Osteoblast (primary cell): Measurements from ENCODE around the gene FSTL4. TPM values are rescaled to one million over a fixed set of nuclear protein-coding genes. Genes with fewer than 3 reads are reported as not detected.

Experiments used
- DNase-seq: peaks from one replicate; pipeline ENCODE4 v3.0.0; 2011; ENCODE audit warnings: low spot score, mixed read lengths; ENCODE audit not compliant: insufficient read length; ENCODE audit errors: missing footprints
- H2AFZ ChIP-seq: 2 replicates; pipeline ENCODE4 v1.6.0; 2011; ENCODE audit warnings: mild to moderate bottlenecking, low read length
- H3K27ac ChIP-seq: 2 replicates; pipeline ENCODE4 v1.5.1; 2011; ENCODE audit warnings: mild to moderate bottlenecking, low read depth, low read length, moderate library complexity
- H3K27me3 ChIP-seq: 2 replicates; pipeline ENCODE4 v1.6.0; 2012; ENCODE audit warnings: mild to moderate bottlenecking, control low read depth, inconsistent platforms, low read length, moderate library complexity; ENCODE audit not compliant: insufficient read depth
- H3K36me3 ChIP-seq: 2 replicates; pipeline ENCODE4 v1.5.1; 2011; ENCODE audit warnings: mild to moderate bottlenecking, low read length, control low read depth, moderate library complexity; ENCODE audit not compliant: insufficient read depth
- H3K4me1 ChIP-seq: 2 replicates; pipeline ENCODE4 v1.5.1; 2011; ENCODE audit warnings: mild to moderate bottlenecking, low read length, control low read depth, moderate library complexity; ENCODE audit not compliant: insufficient read depth
- H3K4me2 ChIP-seq: 2 replicates; pipeline ENCODE4 v1.6.0; 2011; ENCODE audit warnings: mild to moderate bottlenecking, low read length; ENCODE audit not compliant: insufficient read depth
- H3K4me3 ChIP-seq: fragments of 200-600 bp; sonication (generic); 3 replicates; pipeline ENCODE4 v1.5.1; 2012; ENCODE audit warnings: mild to moderate bottlenecking, low read length, inconsistent platforms; ENCODE audit not compliant: insufficient read depth
- H3K79me2 ChIP-seq: 2 replicates; pipeline ENCODE4 v1.6.0; 2012; ENCODE audit warnings: mild to moderate bottlenecking, low read length, control low read depth, inconsistent platforms; ENCODE audit not compliant: insufficient read depth
- H3K9me3 ChIP-seq: 2 replicates; pipeline ENCODE4 v1.5.1; 2011; ENCODE audit warnings: low read depth, low read length, control low read depth
- H4K20me1 ChIP-seq: 2 replicates; pipeline ENCODE4 v1.6.0; 2012; ENCODE audit warnings: mild to moderate bottlenecking, low read length, control low read depth; ENCODE audit not compliant: insufficient read depth
- total RNA-seq: library from RNA; depleted of rRNA; stranded (reverse); fragments of >200 nt; gene quantifications from 2 replicates; pipeline ENCODE4 v1.2.3, GENCODE V29; 2012
- TF ChIP-seq, protein P1 (sequence below): IDR thresholded peaks from 2 replicates; pipeline ENCODE4 v1.5.1; 2011; ENCODE audit warnings: mild to moderate bottlenecking, low read depth, low read length, moderate library complexity; ENCODE audit errors: extremely low read depth

Gene FSTL4
- total RNA-seq, 1 donor, result not detected

DNA sequence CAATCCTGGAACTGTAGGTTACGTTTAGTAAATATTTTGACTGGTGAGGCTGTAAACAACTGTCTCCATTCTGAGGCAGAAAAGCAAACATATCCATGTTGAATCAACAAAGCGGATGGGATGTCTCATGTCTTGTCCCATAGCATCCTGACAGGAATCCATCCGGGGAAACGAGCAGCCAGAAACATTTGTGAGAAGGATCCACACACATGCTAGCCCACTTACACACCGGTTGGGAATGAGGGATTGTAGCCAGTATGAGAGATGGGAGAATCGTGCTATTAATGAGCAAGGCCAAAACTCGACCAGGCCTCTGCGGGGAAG is 117.5 kb downstream of the FSTL4 start:
- Histone ChIP-seq H3K27me3 (no peaks in the 10 kb centered on the region), H2AFZ (no peak overlapping the region), H3K4me3 (no peak overlapping the region), H3K9me3 (no peaks in the 10 kb centered on the region), H3K4me1 (no peaks in the 10 kb centered on the region), H3K27ac (no peak overlapping the region), H3K4me2 (no peak overlapping the region), H4K20me1 (no peaks in the 10 kb centered on the region), H3K36me3 (no peaks in the 10 kb centered on the region), H3K79me2 (no peaks in the 10 kb centered on the region)
- DNase-seq, result no peak
- TF ChIP-seq, protein P1, sequence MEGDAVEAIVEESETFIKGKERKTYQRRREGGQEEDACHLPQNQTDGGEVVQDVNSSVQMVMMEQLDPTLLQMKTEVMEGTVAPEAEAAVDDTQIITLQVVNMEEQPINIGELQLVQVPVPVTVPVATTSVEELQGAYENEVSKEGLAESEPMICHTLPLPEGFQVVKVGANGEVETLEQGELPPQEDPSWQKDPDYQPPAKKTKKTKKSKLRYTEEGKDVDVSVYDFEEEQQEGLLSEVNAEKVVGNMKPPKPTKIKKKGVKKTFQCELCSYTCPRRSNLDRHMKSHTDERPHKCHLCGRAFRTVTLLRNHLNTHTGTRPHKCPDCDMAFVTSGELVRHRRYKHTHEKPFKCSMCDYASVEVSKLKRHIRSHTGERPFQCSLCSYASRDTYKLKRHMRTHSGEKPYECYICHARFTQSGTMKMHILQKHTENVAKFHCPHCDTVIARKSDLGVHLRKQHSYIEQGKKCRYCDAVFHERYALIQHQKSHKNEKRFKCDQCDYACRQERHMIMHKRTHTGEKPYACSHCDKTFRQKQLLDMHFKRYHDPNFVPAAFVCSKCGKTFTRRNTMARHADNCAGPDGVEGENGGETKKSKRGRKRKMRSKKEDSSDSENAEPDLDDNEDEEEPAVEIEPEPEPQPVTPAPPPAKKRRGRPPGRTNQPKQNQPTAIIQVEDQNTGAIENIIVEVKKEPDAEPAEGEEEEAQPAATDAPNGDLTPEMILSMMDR, result no peak

DNA sequence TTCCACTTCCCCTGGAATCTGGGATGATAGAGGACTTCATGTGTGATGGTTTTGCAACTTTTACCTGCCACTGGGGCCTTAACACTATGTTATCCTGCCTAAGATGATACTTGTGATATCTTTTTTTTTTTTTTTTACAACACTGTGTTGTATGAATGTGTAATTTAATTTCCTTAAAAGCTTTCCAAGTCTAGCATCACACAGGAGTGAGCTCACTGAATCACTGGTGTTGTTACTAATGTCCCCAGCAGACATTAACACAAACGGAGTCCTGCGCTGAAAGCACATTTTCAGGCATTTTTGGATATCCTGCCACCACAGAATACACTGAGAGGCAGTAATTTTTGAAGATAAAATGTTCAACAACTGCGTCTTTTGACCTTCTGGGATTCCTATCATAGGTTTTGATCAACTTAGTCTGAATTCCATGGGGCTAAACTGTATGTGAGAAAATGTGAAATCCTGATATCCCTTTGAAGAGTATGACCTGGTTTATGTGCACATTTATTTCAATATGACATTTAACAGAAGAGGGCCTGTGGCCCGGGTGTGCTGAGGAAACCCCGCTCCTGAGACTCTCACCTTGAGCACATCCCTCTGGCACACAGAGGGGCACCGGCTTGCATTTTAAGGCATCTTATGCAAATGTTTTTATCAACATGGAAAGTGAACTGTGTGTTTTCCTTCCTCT is 118.0 kb downstream of the FSTL4 start:
- DNase-seq, result no peak
- Histone ChIP-seq H3K4me1 (no peaks in the 10 kb centered on the region), H3K4me2 (no peak overlapping the region), H3K27ac (no peak overlapping the region), H3K9me3 (peaks cover 2% of the 10 kb centered on the region), H3K79me2 (no peaks in the 10 kb centered on the region), H4K20me1 (no peaks in the 10 kb centered on the region), H2AFZ (no peak overlapping the region), H3K27me3 (no peaks in the 10 kb centered on the region), H3K36me3 (no peaks in the 10 kb centered on the region), H3K4me3 (no peak overlapping the region)
- TF ChIP-seq, protein P1, result no peak

DNA sequence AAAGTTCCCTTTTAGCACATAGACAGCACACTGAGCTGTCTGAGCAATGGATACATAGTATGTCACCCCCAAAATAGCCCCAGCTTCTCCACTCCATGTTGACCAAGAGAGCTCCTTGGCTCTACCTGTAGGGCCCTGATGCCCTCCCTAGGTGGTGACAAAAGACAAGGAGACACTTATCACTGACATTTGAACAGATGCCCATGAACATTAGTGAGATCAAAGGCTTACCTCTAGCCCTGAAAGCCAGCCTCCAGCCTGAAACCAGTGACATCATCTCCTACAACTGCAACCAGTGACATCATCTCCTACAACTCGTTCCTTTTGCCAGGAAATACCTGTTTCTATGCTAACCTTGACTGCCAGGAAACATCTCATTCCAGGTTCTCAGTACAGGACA is 122.7 kb downstream of the FSTL4 start:
- Histone ChIP-seq H3K4me1 (no peaks in the 10 kb centered on the region), H3K27me3 (peaks cover 5% of the 10 kb centered on the region)
- TF ChIP-seq, protein P1, result no peak

DNA sequence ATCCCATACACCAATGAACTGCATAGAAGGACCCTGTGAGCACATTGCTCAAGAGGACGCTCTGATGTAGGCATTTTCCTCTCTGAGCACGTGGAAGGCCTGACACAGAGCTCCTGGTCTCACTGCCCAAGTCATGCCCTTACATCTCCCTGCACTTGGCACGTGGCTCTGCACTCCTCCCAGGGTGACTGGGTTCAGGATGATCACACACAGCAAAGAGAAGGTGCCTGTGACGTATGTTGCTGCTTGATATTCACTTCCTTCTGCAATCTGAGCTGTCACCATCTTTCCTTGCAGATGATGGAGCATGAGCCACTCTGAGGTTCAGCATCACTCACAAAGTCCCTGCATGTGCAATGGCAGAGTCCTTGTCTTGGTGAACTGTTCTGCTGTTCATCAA is 125.2 kb downstream of the FSTL4 start:
- no peak overlapping the region for H2AFZ ChIP-seq
- peaks cover 2% of the 10 kb centered on the region for H3K9me3 ChIP-seq
- H3K79me2 ChIP-seq, result no peaks in the 10 kb centered on the region
- TF ChIP-seq, protein P1, result no peak
- H4K20me1 ChIP-seq, result no peaks in the 10 kb centered on the region
- H3K27me3 ChIP-seq, result peaks cover 5% of the 10 kb centered on the region
- no peak overlapping the region for H3K4me2 ChIP-seq
- H3K27ac ChIP-seq, result no peak overlapping the region
- H3K36me3 ChIP-seq, result no peaks in the 10 kb centered on the region
- H3K4me3 ChIP-seq, result no peak overlapping the region
- DNase-seq, result no peak
- H3K4me1 ChIP-seq, result no peaks in the 10 kb centered on the region

More for the DNA sequence above, 122.7 kb downstream of the FSTL4 start:
- Histone ChIP-seq H2AFZ (no peak overlapping the region), H3K4me3 (no peak overlapping the region), H4K20me1 (no peaks in the 10 kb centered on the region), H3K79me2 (no peaks in the 10 kb centered on the region), H3K36me3 (no peaks in the 10 kb centered on the region), H3K27ac (no peak overlapping the region), H3K4me2 (no peak overlapping the region), H3K9me3 (peaks cover 2% of the 10 kb centered on the region)
- no peak for DNase-seq
